Psoas muscle (tissue), 8 donors: ENCODE measurements around the gene IL17RA. TPM values are rescaled to one million over a fixed set of nuclear protein-coding genes. Genes with fewer than 3 reads are reported as not detected.

Experiments
- ATAC-seq, 4 donors: fragments of 200-7000 bp; cut with Tn5 transposase; one replicate each; pipeline ENCODE4 v1.9.1; 2020; ENCODE audit warnings: moderate library complexity in 3 of 4, mild to moderate bottlenecking in 2 of 4
- DNase-seq, 2 donors: peaks; one replicate each; pipeline ENCODE4 v3.0.0-alpha.2; 2020
- H3K27ac ChIP-seq: fragments of 200-600 bp; one replicate; pipeline ENCODE4 v1.8.0; 2022
- H3K27me3 ChIP-seq, 3 donors: fragments of 200-600 bp in 1 of 3; one replicate each; pipeline versions ENCODE4 v1.6.1 to v1.8.0; 2013 to 2022; ENCODE audit warnings: low read length in 2 of 3, mild to moderate bottlenecking in 2 of 3, moderate library complexity in 1 of 3; ENCODE audit not compliant: insufficient read depth in 3 of 3
- H3K36me3 ChIP-seq, 2 donors: fragments of 200-600 bp in 1 of 2; one replicate each; pipeline versions ENCODE4 v1.6.1 to v1.8.0; 2013 to 2022; ENCODE audit warnings: low read depth in 1 of 2, mild to moderate bottlenecking in 1 of 2, moderate library complexity in 1 of 2; ENCODE audit not compliant: insufficient read depth in 1 of 2
- H3K4me1 ChIP-seq: fragments of 200-600 bp; one replicate; pipeline ENCODE4 v1.8.0; 2022
- H3K4me3 ChIP-seq: fragments of 200-600 bp; one replicate; pipeline ENCODE4 v1.8.0; 2022; ENCODE audit warnings: mild to moderate bottlenecking
- H3K9me3 ChIP-seq: fragments of 200-600 bp; one replicate; pipeline ENCODE4 v1.8.0; 2022
- CTCF ChIP-seq: fragments of 200-600 bp; IDR thresholded peaks from one replicate; pipeline ENCODE4 v1.8.0; 2022; ENCODE audit warnings: antibody characterized with exemption
- WGBS, 3 donors: extraction: QIAGEN DNeasy Blood & Tissue Kit; methylation state at CpG; one replicate each; pipeline versions ENCODE4 v1.1.6 to v1.1.7; 2013; 5-methylcytosine and 5-hydroxymethylcytosine counted together
- intact Hi-C, 2 donors: fragments of 100-400 bp; cut with DNase I; formaldehyde crosslinking; loops; one replicate each; pipeline versions ENCODE4 v1.11.0 to v1.14.2; 2022
- polyA plus RNA-seq, 3 donors: library from polyadenylated mRNA; stranded (reverse); fragments of 200-250 nt; gene quantifications; one replicate each; pipeline ENCODE4 v1.2.3, GENCODE V29; 2013
- total RNA-seq, 4 donors: library from RNA; stranded (reverse); fragmentation: NEBNext Ultra II Directional in 2 of 4; extraction: Animal tissue kit (Norgen Biotek cat#: 25700) in 2 of 4; gene quantifications; one replicate each; pipeline versions ENCODE4 v1.2.1 to v1.2.4, GENCODE V29; 2021 to 2023
- donor health status: healthy with polysubstance abuse.
- donor health status: DM: no; HTN: no; CAD: no; lungs with moderate emphysema.
- donor health status: Bipolar disorder and iron deficiency.
- donor health status: healthy.
- donor health status: DM: yes; HTN: yes; CAD: no.
- donor health status: DM: no; HTN: no; CAD: no.
- donor health status: DM: no; HTN: no; CAD: no.
- donor health status: DM: yes; HTN: yes; CAD: no.

The IL17RA gene
- total and polyA plus RNA-seq, 7 donors: 0.93 to 3.7 (median 2.9) TPM

GRCh38 chr22:17133137-17133536, 48.3 kb downstream of the IL17RA start:
- no peak for TF ChIP-seq CTCF
- H3K27ac ChIP-seq: peak overlapping the region; percentile 73
- H3K4me1 ChIP-seq: peaks cover 18% of the 10 kb centered on the region
- WGBS, 3 donors: 59 to 68% (median 62%) methylated on average over 7 of the region's 7 CpGs
- no peaks in the 10 kb centered on the region for H3K9me3 ChIP-seq
- no peak for DNase-seq
- no peak overlapping the region for H3K4me3 ChIP-seq
- H3K36me3 ChIP-seq: peaks cover 0 to 8% of the 10 kb centered on the region in 2 donors
- ATAC-seq: peak in 3 of 4 donors; percentile 42 to 64 (median 60)
- no peaks in the 10 kb centered on the region for H3K27me3 ChIP-seq
- intact Hi-C loops: no loop called here

GRCh38 chr22:17135153-17135760, 50.5 kb downstream of the IL17RA start:
- Histone ChIP-seq H3K4me3 (no peak overlapping the region), H3K36me3 (peaks cover 0 to 15% of the 10 kb centered on the region in 2 donors), H3K9me3 (no peaks in the 10 kb centered on the region), H3K27ac (no peak overlapping the region), H3K27me3 (no peaks in the 10 kb centered on the region), H3K4me1 (peaks cover 32% of the 10 kb centered on the region)
- intact Hi-C loops: no loop called here
- DNase-seq (no peak), ATAC-seq (no peak)
- no peak for TF ChIP-seq CTCF
- 83 to 92% (median 87%) methylated on average over 15 of the region's 15 CpGs for WGBS, 3 donors

- Histone ChIP-seq H3K36me3 (peaks cover 0 to 29% of the 10 kb centered on the region in 2 donors), H3K9me3 (no peaks in the 10 kb centered on the region), H3K27ac (peak overlapping the region; percentile 46), H3K4me1 (peaks cover 41% of the 10 kb centered on the region), H3K27me3 (no peaks in the 10 kb centered on the region), H3K4me3 (no peak overlapping the region)
- no peak for TF ChIP-seq CTCF
- no peak for ATAC-seq
- DNase-seq: no peak
- WGBS, 3 donors: 50 to 78% (median 52%) methylated on average over 4 of the region's 4 CpGs
- intact Hi-C loops: no loop called here
Observed at GRCh38 chr22:17137170-17137569, 52.4 kb downstream of the IL17RA start.

- Histone ChIP-seq H3K36me3 (peaks cover 0 to 37% of the 10 kb centered on the region in 2 donors), H3K4me3 (no peak overlapping the region), H3K9me3 (no peaks in the 10 kb centered on the region), H3K4me1 (peaks cover 41% of the 10 kb centered on the region), H3K27me3 (no peaks in the 10 kb centered on the region), H3K27ac (no peak overlapping the region)
- DNase-seq (no peak), ATAC-seq (no peak)
- WGBS, 3 donors: 79 to 89% (median 83%) methylated on average over 17 of the region's 17 CpGs
- no peak for TF ChIP-seq CTCF
- intact Hi-C loops: no loop called here
Observed at GRCh38 chr22:17137861-17138425, 53.1 kb downstream of the IL17RA start.
